Dedifferentiated amniotic fluid mesenchymal stem cell (primary cell): ENCODE data around the gene UNC5CL.

Source experiments
- DNase-seq: peaks from one replicate; pipeline ENCODE4 v3.0.0-alpha.2; 2016; ENCODE audit errors: extremely low spot score

The UNC5CL gene

GRCh38 chr6:41064841-41065240 lies 25.8 kb upstream of the UNC5CL start:
- DNase-seq, result no peak

- no peak for DNase-seq
These were observed 24.9 kb upstream of the UNC5CL start for GRCh38 chr6:41063884-41064285.

DNA sequence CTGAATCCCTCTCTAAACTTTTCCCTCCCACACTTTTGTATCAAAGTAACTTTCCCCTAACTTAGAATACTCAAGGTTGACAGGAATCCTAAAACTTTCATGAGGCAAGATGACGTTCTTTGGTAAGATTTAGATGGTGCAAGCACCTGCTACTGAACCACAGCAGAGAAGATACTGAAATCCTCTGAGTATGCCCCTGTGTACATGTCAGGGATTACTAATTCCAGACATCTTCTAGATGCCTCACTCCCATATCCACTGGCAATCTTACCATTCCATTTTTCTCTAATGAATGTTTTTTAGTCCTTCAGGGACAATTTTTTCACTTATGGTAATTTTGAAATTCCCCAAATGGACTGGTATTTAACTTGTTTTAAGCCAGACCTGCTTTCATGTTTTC lies 23.0 kb upstream of the UNC5CL start:
- no peak for DNase-seq

DNA sequence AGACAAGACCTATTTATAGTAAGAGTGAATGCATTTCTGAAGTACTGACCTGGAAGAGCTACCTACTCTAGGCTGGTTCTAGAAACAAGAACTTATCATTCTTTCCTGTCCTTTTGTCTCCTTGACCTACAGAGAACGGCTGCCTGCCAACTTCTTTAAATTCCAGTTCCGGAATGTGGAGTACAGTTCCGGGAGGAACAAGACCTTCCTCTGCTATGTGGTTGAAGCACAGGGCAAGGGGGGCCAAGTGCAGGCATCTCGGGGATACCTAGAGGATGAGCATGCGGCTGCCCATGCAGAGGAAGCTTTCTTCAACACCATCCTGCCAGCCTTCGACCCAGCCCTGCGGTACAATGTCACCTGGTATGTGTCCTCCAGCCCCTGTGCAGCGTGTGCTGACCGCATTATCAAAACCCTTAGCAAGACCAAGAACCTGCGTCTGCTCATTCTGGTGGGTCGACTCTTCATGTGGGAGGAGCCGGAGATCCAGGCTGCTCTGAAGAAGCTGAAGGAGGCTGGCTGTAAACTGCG lies 22.2 kb upstream of the UNC5CL start:
- no peak for DNase-seq

DNA sequence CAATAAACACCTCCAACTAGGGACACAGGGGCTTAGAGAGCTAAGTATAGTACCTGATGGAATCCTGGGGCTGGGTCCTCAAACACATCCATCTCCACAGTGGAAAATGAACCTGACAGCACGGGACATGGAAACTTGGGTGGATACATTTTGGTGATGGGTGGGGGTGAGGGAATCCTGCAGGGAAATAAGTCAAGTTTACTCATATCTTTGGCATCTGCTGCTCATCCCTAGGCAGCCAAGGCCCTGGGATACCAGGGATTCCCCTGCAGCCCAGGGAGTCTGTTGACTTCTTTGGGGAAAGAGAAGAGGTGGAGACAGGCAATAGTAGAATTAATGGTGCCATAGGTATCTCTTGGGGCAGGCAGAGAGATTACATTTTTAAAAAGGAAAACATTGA lies 20.5 kb upstream of the UNC5CL start:
- DNase-seq, result no peak

DNA sequence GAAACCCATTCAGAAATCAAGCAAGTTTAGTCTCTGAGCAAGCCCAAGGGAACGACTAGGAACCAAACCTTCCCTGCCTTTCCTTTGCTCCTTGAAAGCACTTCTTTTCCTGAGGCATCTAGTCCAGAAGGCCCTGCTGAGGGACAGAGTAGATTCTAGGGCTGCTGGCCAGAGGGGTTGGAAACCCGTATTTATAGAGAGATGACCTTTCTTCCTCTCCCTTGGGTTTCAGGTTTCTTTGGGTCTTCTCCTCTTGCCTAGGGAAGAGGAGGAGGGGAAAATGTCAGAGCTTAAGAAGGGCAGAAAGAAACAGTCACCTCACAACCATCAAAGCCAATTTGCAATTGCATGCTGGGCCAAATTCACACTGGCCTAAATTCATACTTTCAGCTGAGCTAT lies 19.8 kb upstream of the UNC5CL start:
- DNase-seq, result no peak

DNA sequence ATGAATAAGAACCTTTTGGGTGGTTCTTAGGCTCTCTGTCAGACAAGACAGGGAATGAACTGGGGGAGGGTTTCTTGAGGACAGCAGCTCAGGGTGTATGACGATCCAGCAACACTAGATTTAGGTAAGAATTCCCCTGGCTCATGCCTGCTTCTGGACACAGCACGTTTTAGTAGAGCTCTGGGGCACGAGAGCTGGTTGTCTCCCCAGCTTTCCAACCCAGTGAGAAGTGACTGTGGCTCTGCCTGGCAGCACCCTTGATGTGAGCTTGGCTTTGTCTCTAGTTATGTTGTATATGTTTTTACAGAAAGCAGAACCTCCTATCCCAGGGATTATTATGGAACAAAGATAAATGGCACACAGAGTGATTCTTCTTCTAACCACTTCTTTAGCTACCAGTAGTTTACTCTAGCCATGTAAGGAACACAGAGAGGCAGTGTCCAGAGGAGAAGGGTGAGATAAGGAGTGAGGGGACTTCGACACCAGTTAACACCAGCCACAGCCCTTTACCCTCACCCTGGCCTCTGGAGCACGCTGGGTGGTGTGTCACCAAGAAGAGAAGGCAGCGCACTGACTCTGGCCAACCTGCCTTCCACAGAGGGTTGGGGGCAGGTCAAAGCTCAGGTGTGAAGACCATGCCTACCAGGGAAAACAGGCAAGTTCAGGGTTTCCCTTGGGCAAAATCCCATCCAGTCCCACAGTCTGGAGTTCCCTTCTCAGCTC lies 17.9 kb upstream of the UNC5CL start:
- no peak for DNase-seq

DNA sequence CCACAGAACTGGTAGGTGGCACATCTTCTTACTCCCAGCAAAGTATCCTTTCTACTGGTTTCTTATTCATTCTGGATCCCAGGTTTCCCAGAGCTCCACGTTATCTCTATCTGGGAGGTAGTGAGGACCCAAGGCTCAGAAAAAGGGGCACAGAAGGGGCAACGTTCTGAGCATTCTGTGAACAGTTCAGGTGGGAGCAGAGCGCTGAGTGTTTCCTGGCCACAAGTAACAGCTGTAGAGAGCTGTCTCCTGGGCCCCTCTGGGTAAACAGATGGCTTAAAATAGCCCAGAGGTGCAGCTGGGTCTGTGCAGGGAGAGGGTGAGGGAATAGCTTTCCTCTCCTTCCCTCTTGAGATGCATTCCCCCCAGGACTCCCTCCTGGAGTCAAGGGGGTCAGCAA lies 16.1 kb upstream of the UNC5CL start:
- no peak for DNase-seq

- DNase-seq, result no peak
These were observed 15.5 kb upstream of the UNC5CL start for GRCh38 chr6:41054511-41054910.

DNA sequence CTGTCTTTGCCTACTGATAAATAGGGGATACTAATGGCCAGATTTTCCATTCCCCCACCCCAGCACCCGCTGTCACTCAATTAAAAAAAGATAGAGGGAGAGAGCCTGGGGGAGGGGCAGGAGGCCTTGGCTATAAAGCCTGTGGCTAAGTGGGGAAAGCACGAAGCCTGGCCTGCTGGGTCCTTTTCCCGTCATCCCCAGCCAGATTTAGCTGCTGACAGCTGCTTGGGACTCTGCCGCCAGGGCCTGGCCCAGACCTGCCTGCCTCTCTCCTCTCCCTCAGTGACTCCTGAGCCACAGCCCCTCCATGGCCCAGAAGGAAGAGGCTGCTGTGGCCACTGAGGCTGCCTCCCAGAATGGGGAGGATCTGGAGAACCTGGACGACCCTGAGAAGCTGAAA lies 14.0 kb upstream of the UNC5CL start, which contains the start of gene APOBEC2:
Gene APOBEC2 (plus strand): TSS at position 162 of the 400 bp plus-strand sequence. CDS start 146 bp downstream, at position 308.
- DNase-seq, result no peak

DNA sequence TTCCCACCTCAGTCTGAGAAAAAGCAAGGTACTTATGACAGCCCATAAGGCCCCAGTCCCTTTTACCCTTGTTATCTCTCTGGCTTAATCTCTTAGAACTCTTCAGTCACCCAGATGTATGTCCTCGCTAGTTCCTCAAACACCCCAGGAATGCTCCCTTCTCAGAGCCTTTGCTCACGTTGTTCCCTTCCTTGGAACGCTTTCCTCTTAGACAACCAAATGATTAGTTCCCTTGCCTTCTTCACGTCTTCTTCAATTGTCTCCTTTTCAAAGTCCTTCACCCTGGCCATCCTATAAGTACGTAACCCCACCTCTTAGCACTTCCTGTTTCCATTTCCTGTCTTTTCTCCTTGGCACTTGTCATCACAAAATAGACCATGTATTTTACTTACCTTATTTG lies 12.9 kb upstream of the UNC5CL start:
- DNase-seq, result no peak

DNA sequence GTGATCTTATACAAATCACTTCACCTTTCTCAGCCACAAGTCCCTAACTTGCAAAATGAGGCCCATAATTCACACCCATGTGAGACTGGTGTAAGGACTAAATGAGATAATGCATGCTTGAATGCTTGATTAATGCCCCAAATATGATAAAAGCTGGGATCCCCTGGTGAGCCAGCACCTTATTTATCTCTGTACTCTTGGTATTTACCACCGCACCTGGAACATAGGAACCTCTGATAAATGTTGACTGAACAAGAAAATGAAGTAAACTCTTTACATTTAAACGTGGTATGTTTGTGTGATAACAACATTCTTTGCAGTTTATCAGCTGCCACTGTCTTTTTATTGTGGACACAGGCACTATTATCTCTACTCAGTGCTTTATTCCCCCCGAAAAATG lies 11.5 kb upstream of the UNC5CL start:
- no peak for DNase-seq

DNA sequence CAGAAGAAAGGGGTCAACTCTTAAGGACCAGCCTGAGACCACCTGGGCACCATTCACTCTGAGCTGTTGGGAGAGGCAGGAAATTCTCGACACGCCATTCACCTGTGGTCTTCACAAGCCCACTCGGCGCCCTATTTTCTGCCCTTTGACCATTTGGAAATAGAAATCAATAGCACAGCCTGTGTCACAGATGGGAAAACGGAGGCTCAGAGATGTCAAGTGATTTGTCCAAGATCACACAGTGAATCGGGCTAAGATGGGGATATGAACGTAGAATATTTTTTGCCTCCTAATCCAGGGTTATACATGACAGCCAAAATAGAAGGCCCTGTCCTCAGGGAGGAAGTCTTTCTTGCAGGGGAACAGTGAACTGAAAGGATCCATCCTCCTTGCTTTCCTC lies 10.9 kb upstream of the UNC5CL start:
- DNase-seq, result no peak

- DNase-seq, result no peak
These were observed 10.5 kb upstream of the UNC5CL start for GRCh38 chr6:41049521-41049920.

DNA sequence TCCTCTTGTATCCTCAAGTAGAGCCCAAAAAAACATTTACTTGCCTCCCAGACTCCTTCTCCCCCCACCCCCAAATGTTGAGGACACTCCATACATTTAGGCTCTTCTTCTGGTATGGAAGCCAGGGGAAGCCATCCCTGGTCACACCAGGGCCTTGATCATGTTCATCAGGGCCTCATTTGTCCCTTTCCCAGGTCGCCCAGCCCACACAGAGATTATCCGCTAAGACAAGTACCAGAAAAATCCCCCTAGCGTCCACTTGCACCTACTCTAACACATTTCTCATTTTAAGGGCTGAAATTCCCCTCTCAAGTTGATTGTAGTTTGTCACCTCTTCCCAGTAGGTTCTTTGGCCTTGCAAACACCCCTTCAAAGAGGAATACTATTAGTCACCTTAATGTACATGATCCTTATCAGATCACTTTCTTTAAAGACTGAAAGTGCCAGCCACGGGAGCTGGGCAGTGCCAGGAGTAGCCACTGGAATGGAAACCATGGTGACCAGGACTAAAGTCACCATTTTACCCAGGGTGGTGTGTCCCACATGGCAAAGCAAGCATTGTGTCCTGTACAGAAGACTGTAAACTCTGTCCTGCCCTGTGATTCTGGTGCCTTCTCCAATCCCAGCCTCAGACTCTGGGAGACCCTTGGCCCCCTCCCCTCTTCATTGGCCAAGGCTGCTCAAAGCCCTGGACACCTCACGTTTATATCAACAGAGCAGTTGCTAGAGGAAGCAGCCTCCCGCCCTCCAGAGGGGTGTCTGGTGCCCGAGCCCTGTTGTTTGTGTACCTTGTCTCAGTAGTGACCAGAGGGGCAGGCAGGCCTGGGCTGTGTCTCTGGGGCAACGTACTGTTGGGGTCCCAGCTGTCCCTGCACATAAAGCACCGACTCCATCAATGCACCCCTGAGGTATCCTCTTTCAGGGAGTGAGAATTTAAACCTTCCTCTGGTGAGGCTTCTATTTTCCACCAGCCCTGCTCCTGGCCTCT lies 9.0 kb upstream of the UNC5CL start:
- no peak for DNase-seq

GRCh38 chr6:41047306-41047705 lies 8.3 kb upstream of the UNC5CL start:
- DNase-seq, result no peak

DNA sequence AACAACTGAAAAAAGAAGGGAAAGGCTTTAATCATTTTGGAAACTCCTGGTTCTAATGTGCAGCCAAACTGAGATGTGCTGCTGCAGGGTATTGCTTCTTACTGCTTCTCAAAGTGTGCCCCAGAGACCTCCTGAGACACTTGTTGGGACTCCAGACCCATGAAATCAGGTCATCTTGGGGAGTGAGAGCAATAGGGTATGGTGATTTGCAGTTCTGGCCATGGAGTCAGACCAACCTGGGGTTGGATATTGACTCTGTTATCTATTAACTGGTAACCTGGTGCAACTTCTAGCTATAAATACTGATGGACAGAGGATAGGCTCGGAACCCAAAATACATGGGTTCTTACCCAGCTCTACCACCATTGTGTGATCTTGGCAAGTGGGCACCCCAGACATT lies 7.1 kb upstream of the UNC5CL start:
- no peak for DNase-seq

DNA sequence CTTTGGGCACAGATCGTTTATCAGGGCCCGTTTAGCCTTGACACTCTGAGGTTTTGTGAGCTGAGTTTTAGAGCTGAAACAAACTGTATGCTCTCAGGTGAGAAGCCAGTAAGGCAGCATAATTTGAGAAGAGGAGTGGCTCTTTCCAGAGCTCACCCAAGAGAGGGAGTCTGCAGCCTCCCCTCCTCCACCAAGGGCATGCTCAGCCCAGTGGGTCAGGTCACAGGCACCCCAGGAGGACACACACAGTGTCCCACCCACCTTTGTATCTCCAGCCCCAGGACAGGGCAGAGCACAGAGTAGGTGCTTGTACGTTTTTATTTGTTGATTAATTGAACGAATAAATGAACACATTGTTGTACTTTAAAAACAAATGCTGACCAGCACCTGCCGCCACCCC lies 6.6 kb upstream of the UNC5CL start:
- DNase-seq, result no peak

- DNase-seq, result no peak
These were observed 4.1 kb upstream of the UNC5CL start for GRCh38 chr6:41043151-41043550.

DNA sequence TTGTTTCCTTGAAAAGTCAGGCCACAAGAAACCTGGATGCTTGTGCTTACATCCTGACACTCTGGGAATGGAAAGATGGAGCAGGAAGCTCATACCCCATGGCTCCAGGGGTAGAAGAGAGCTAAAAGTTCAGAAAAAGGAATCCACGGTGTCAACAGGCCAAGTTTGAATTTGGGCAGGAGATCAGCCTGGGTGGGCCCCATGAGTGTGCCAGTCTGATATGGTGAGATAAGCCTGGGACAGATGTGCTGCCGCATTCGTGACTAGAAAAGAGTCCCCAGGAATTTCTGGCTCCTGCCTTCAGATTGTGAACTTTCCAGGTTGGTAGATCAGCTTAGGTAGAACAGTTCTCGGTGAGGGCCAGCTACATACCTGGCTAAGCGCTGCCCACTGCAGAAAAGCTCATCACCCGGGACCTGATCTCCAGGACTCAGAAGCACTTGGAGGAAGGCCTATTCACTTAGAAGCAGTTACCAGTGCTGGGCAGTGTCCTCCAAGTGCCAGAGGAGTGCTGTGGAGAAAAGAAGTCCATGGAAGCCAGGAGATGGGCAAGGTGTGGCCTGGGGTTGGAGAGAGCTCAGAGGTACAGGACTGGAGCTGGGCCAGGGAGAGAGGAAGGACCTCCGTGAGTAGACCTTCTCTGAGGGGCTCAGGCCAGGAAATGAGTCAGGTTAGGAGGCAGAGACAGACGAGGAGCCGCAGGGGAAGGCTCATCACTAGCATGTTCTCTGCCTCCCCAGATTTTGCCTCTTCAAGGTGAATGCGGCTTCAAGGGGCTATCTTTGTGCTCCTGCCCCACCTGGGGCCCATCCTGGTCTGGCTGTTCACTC lies 3.4 kb upstream of the UNC5CL start, which contains the start of gene TSPO2:
Gene TSPO2 (plus strand): TSS at position 242 of the 830 bp plus-strand sequence. CDS start 519 bp downstream, at position 761.
- no peak for DNase-seq

DNA sequence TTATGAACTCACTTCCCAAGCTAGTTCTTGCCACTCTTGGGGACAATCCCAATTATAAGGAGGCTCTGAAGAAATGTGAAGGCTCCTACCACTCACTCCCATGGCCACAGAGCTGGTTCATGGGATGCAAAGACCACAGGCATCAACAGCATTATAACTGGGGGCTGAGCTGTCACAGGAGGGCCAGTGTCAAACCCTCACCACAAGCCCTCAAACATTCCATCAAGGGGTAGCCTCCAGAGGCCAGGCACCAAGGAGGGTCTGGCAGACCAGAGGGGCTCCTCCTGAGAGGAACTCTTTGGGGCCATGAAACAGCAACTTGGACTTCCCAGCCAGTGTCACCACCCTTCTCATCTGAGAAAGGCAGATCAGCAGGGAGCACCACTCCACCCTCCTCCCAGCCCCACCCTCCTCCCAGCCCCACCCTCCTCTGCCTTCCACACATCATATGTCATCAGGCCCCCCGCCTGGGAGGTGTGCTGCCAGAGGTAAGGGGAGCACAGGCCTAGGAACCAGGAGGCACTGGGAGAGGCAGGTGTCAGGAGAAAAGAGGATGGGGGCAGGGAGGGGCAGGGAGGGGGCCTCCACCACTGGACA lies 2.0 kb upstream of the UNC5CL start:
- no peak for DNase-seq
